HCT116 (cell line): Measurements from ENCODE around the gene TARM1. TPM values are rescaled to one million over a fixed set of nuclear protein-coding genes. Genes with fewer than 3 reads are reported as not detected.
A peak's percentile ranks its signal among the peaks of the same experiment; 100 is the strongest.

ENCODE experiments used
- ATAC-seq: fragments of 200-7000 bp; cut with Tn5 transposase; 2 replicates; pipeline ENCODE4 v1.9.1; 2020; ENCODE audit warnings: mild to moderate bottlenecking, moderate library complexity
- BruUV-seq: library from RNA; stranded (reverse); fragments of 400-500 nt; replicated peaks from 2 replicates; lab custom pipeline; 2021; lab: Mats Ljungman, UMichigan
- CTCF ChIA-PET: fragments of 300-600 bp; sonication (Branson Sonifier 250); formaldehyde crosslinking; loops from one replicate; lab custom pipeline; 2021; ENCODE audit warnings: antibody characterized with exemption; lab: Charles Lee
- POLR2A ChIA-PET: fragments of 300-600, 350-600 bp; sonication (Branson Sonifier 250); formaldehyde crosslinking; loops from one replicate; lab custom pipeline; 2021; ENCODE audit warnings: antibody characterized with exemption; lab: Charles Lee
- RAD21 ChIA-PET, 2 experiments: fragments of 300-600 bp; sonication (Branson Sonifier 250); formaldehyde crosslinking; loops; one replicate each; lab custom pipeline; 2023; ENCODE audit warnings: low total read pairs in 2 of 2; ENCODE audit not compliant: uncharacterized antibody in 2 of 2, unreplicated experiment in 2 of 2, low non-redundant PET in 1 of 2; lab: Charles Lee
- DNase-seq: peaks from one replicate; pipeline ENCODE4 v3.0.0-alpha.2; 2010; ENCODE audit warnings: low read depth, low spot score
- H2AFZ ChIP-seq: fragments of 200-600 bp; shearing (Covaris generic), sonication (generic); 2 replicates; pipeline ENCODE4 v1.6.1; 2017; ENCODE audit warnings: low read depth, mixed run types, mixed read lengths, antibody characterized with exemption, low read length; ENCODE audit not compliant: poor library complexity, severe bottlenecking
- H3K27ac ChIP-seq: 2 replicates; pipeline ENCODE4 v1.5.1; 2012; ENCODE audit warnings: low read depth, low read length
- H3K27me3 ChIP-seq: fragments of 200-600 bp; sonication (generic); 2 replicates; pipeline ENCODE4 v1.6.1; 2016; ENCODE audit warnings: mixed run types, low read length, mixed read lengths; ENCODE audit not compliant: insufficient read depth
- H3K36me3 ChIP-seq, 2 experiments: fragments of 200-500 bp in 1 of 2; fragments of 200-600 bp in 1 of 2; sonication (Bioruptor generic) in 1 of 2; sonication (generic) in 1 of 2; 2 replicates each; pipeline versions ENCODE4 v1.5.1 to v1.6.1; 2014 to 2016; ENCODE audit warnings: low read length in 2 of 2, inconsistent platforms in 1 of 2, mixed read lengths in 1 of 2, mixed run types in 1 of 2; ENCODE audit not compliant: insufficient read depth in 2 of 2, control insufficient read depth in 1 of 2
- H3K4me1 ChIP-seq, 2 experiments: fragments of 200-600 bp in 1 of 2; sonication (generic) in 1 of 2; 2 replicates each; pipeline versions ENCODE4 v1.5.1 to v1.6.1; 2012 to 2017; ENCODE audit warnings: low read length in 2 of 2, inconsistent platforms in 1 of 2, mild to moderate bottlenecking in 1 of 2, mixed read lengths in 1 of 2, mixed run types in 1 of 2, moderate library complexity in 1 of 2; ENCODE audit not compliant: insufficient read depth in 2 of 2, control insufficient read depth in 1 of 2
- H3K4me2 ChIP-seq: fragments of 200-600 bp; sonication (generic); 2 replicates; pipeline ENCODE4 v1.6.1; 2017; ENCODE audit warnings: mixed run types, low read length, mixed read lengths
- H3K4me3 ChIP-seq, 2 experiments: fragments of 200-600 bp in 1 of 2; sonication (generic) in 1 of 2; replicated peaks in 1 of 2; 2 replicates each; pipeline ENCODE4 v1.5.1; 2011 to 2016; ENCODE audit warnings: low read length in 2 of 2, control low read depth in 1 of 2, low read depth in 1 of 2, mild to moderate bottlenecking in 1 of 2, mixed read lengths in 1 of 2, mixed run types in 1 of 2
- H3K79me2 ChIP-seq: fragments of 200-600 bp; sonication (generic); 2 replicates; pipeline ENCODE4 v1.6.1; 2017; ENCODE audit warnings: mild to moderate bottlenecking, mixed run types, low read length, moderate library complexity, mixed read lengths; ENCODE audit not compliant: insufficient read depth
- H3K9ac ChIP-seq: fragments of 200-600 bp; sonication (generic); 2 replicates; pipeline ENCODE4 v1.6.1; 2016; ENCODE audit warnings: low read length, mixed read lengths
- H3K9me2 ChIP-seq: fragments of 200-600 bp; sonication (generic), shearing (Covaris generic); 2 replicates; pipeline ENCODE4 v1.6.1; 2017; ENCODE audit warnings: mixed run types, mild to moderate bottlenecking, moderate library complexity; ENCODE audit not compliant: insufficient read depth
- H3K9me3 ChIP-seq, 2 experiments: fragments of 200-500 bp in 1 of 2; fragments of 200-600 bp in 1 of 2; sonication (Bioruptor generic) in 1 of 2; sonication (generic) in 1 of 2; 2 replicates each; pipeline ENCODE4 v1.6.1; 2014 to 2017; ENCODE audit warnings: low read length in 2 of 2, mixed read lengths in 2 of 2, inconsistent platforms in 1 of 2, low read depth in 1 of 2, mild to moderate bottlenecking in 1 of 2, mixed run types in 1 of 2, moderate library complexity in 1 of 2; ENCODE audit not compliant: control insufficient read depth in 1 of 2, insufficient read depth in 1 of 2
- H4K20me1 ChIP-seq: fragments of 200-600 bp; sonication (generic), shearing (Covaris generic); 2 replicates; pipeline ENCODE4 v1.6.1; 2017; ENCODE audit warnings: mixed run types, mild to moderate bottlenecking, moderate library complexity; ENCODE audit not compliant: insufficient read depth
- ATF3 ChIP-seq: IDR thresholded peaks from 2 replicates; pipeline ENCODE4 v1.6.1; 2012
- CBX3 ChIP-seq: IDR thresholded peaks from 2 replicates; pipeline ENCODE4 v1.6.1; 2012; ENCODE audit warnings: low read depth
- CEBPB ChIP-seq: IDR thresholded peaks from 2 replicates; pipeline ENCODE4 v1.6.1; 2012; ENCODE audit warnings: low read depth
- EGR1 ChIP-seq: IDR thresholded peaks from 2 replicates; pipeline ENCODE4 v1.6.1; 2012; ENCODE audit warnings: low read depth
- ELF1 ChIP-seq: IDR thresholded peaks from 2 replicates; pipeline ENCODE4 v1.6.1; 2012; ENCODE audit warnings: low read depth, borderline replicate concordance
- EZH2 ChIP-seq: fragments of 200-600 bp; sonication (generic); IDR thresholded peaks from 2 replicates; pipeline ENCODE4 v1.6.1; 2017; ENCODE audit warnings: antibody characterized with exemption, mixed run types
- EZH2phosphoT487 ChIP-seq: fragments of 200-600 bp; IDR thresholded peaks from 2 replicates; pipeline ENCODE4 v1.6.1; 2018; ENCODE audit warnings: antibody characterized with exemption, borderline replicate concordance
- JUND ChIP-seq: IDR thresholded peaks from 2 replicates; pipeline ENCODE4 v1.6.1; 2012
- POLR2AphosphoS5 ChIP-seq: IDR thresholded peaks from 2 replicates; pipeline ENCODE4 v1.6.1; 2011; ENCODE audit warnings: mild to moderate bottlenecking, low read depth, low read length, moderate library complexity
- RAD21 ChIP-seq: IDR thresholded peaks from 2 replicates; pipeline ENCODE4 v1.6.1; 2012; ENCODE audit warnings: low read depth, mild to moderate bottlenecking
- SIN3A ChIP-seq: IDR thresholded peaks from 2 replicates; pipeline ENCODE4 v1.6.1; 2012; ENCODE audit warnings: low read depth
- SP1 ChIP-seq: IDR thresholded peaks from 2 replicates; pipeline ENCODE4 v1.6.1; 2012; ENCODE audit warnings: low read depth
- TCF7L2 ChIP-seq: IDR thresholded peaks from 2 replicates; pipeline ENCODE4 v1.7.0; 2011; ENCODE audit warnings: borderline replicate concordance, inconsistent platforms; ENCODE audit not compliant: insufficient read depth, insufficient read length; ENCODE audit errors: extremely low read depth
- ZBTB33 ChIP-seq: IDR thresholded peaks from 2 replicates; pipeline ENCODE4 v1.6.1; 2011; ENCODE audit warnings: mild to moderate bottlenecking, low read length, moderate library complexity; ENCODE audit not compliant: insufficient replicate concordance; ENCODE audit errors: extremely low read depth
- intact Hi-C: fragments of 100-400 bp; cut with micrococcal nuclease; formaldehyde crosslinking; loops from 2 replicates; pipeline ENCODE4 v1.10.0; 2022
- total RNA-seq: library from RNA; stranded (reverse); gene quantifications from one replicate; pipeline ENCODE4 v1.2.1, GENCODE V29; 2021; ENCODE audit not compliant: unreplicated experiment
- TF ChIP-seq, protein P1 (sequence below), 3 experiments: fragments of 200-600 bp in 1 of 3; sonication (generic) in 1 of 3; IDR thresholded peaks in 2 of 3; conservative IDR thresholded peaks in 1 of 3; 2 replicates each; pipeline ENCODE4 v1.5.1; 2012 to 2017; ENCODE audit warnings: low read depth in 2 of 3, low read length in 2 of 3, antibody characterized with exemption in 1 of 3, borderline replicate concordance in 1 of 3, control low read depth in 1 of 3, mild to moderate bottlenecking in 1 of 3, mixed read lengths in 1 of 3, mixed run types in 1 of 3, moderate library complexity in 1 of 3; ENCODE audit not compliant: insufficient read depth in 1 of 3

The TARM1 gene
- total RNA-seq, 1 experiment from 2014 or later = not detected

DNA sequence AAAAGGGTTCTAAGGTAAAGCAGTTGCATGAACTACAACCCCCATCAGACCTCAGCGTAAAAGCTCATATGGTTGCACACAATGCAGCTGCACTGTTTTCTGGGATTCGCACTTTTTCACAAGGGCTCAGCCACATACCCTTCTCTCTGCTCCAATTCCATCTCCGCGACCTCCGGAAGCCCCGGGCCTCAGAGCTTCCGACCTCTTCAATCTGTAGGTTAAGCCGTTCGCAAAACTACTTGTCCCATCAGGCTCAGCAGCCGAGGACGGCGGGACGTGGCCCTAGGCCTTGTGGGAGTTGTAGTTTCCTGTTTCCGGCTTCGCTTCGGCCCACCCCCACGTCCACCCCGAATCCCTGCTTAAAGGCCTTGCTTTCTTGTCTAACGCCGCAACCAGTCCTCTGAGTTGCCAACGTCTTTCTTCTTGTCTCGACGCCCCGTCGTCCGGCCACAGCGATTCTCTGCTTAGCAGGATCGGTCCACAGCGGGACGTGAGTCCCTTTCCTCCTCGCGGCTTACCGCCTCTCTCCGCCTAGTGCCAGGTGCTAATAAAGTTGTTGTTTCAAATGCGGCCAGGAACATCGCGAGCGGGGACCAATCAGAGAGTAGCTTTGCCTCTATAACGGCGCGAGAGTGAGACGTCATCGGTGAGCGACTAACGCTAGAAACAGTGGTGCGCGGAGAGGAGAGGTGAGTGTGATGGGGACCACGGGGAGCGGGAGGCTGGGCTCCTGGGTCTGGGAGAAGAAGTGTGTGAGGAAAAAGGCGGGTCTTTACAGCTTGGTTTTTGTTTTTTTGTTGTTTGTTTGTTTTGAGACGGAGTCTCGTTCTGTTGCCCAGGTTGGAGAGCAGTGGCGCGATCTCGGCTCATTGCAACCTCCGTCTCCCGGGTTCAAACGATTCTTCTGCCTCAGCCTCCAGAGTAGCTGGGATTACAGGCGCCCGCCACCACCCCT, 34.2 kb upstream of the TARM1 start, which contains the start of the genes PRPF31 and TFPT (continued):
- TF ChIP-seq CBX3 = peak; percentile 90
- no peak for TF ChIP-seq RAD21
- peak; percentile 69; the same call in 1 of the 2 replicates for TF ChIP-seq ELF1
- peak; percentile 57 for TF ChIP-seq SIN3A
- TF ChIP-seq SP1 = peak; percentile 98
- peak; percentile 75 for TF ChIP-seq TCF7L2
- TF ChIP-seq CEBPB = no peak
- TF ChIP-seq, all 23 proteins: peak for 12

DNA sequence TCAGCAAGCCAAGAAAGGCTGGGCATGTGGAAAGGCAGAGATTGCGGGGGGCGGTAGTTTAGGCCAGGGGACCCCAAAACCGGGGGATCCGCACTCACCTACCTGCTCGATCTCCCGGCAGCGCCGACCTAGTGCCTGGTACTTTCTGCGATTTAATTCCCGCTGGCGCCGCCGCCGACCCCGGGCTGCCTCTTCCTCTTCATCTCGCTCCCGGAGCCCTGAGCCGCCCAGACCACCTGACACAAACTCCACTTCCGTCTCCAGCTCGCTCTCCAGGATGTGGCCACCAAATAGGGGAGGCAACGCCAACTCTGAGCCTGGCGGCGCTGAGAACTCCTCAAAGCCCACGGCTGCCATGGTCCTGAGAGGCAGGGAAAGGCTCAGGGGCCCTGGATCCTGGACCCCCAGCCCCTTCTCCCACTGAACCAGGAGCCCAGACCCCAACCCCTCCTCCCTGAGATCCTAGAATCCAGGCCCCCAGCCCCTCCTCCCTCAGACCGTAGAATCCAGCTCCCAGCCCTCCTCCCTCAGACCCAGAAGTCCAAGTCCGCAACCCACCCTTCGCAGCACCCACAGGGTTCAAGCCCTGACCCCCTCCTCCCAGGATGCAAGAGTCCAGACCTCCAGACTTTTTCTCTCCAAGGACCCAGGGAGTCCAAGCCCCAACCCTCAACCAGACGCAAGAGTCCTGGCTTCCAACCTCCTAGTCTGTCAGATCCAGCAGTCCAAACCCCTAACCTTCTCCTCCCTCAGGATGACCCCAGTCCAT, 33.4 kb upstream of the TARM1 start:
- RAD21 ChIA-PET = no interaction called here
- TF ChIP-seq ELF1 (no peak), CBX3 (no peak), SP1 (no peak), POLR2AphosphoS5 (no peak; the same call in 1 of the 2 replicates), EZH2phosphoT487 (no peak), TCF7L2 (no peak), RAD21 (no peak), SIN3A (no peak), JUND (no peak), ATF3 (no peak), EGR1 (no peak), EZH2 (no peak), ZBTB33 (no peak)
- TF ChIP-seq, protein P1, sequence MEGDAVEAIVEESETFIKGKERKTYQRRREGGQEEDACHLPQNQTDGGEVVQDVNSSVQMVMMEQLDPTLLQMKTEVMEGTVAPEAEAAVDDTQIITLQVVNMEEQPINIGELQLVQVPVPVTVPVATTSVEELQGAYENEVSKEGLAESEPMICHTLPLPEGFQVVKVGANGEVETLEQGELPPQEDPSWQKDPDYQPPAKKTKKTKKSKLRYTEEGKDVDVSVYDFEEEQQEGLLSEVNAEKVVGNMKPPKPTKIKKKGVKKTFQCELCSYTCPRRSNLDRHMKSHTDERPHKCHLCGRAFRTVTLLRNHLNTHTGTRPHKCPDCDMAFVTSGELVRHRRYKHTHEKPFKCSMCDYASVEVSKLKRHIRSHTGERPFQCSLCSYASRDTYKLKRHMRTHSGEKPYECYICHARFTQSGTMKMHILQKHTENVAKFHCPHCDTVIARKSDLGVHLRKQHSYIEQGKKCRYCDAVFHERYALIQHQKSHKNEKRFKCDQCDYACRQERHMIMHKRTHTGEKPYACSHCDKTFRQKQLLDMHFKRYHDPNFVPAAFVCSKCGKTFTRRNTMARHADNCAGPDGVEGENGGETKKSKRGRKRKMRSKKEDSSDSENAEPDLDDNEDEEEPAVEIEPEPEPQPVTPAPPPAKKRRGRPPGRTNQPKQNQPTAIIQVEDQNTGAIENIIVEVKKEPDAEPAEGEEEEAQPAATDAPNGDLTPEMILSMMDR (IDR thresholded peaks at IDR 0.05 in 2 of 3, conservative IDR thresholded peaks at IDR 0.05 in 1 of 3; ENCODE audit: borderline replicate concordance in 1 of 3, insufficient read depth in 1 of 3, low read depth in 2 of 3, low read length in 2 of 3) = no peak
- CTCF ChIA-PET = interaction anchor here (1.4 kb wide), 1 partner anchor 278 kb away, joined by 3 read pairs; no protein-coding TSS in a partner anchor
- Histone ChIP-seq H3K4me2 (peak overlapping the region; percentile 81), H3K27ac (peak overlapping the region; percentile 60), H3K9ac (peak overlapping the region; percentile 80), H3K79me2 (peaks cover 41% of the 10 kb centered on the region), H3K27me3 (no peaks in the 10 kb centered on the region), H2AFZ (no peak overlapping the region), H3K36me3 (peaks cover 0 to 18% of the 10 kb centered on the region in 2 experiments; a peak in 2 of 4 replicates), H3K4me1 (peaks cover 8 to 19% of the 10 kb centered on the region in 2 experiments; a peak in 3 of 4 replicates), H3K9me2 (no peaks in the 10 kb centered on the region), H4K20me1 (no peaks in the 10 kb centered on the region), H3K9me3 (no peaks in the 10 kb centered on the region), H3K4me3 (peak overlapping the region; percentile 89 to 91)
- DNase-seq = no peak
- no peak for ATAC-seq
- intact Hi-C loops = loop anchor here (1.0 to 5.0 kb wide), 2 partner anchors 12 to 272 kb away; partner anchors contain the start of gene NDUFA3
- BruUV-seq = no TSS peak
- POLR2A ChIA-PET = interaction anchor here (0.9 to 1.7 kb wide), 4 partner anchors 9 to 22 kb away, joined by 3 to 21 read pairs (median 6); partner anchors contain the start of genes CNOT3 and NDUFA3
